ENCODE results near the gene FIZ1. TPM values are rescaled to one million over a fixed set of nuclear protein-coding genes. Genes with fewer than 3 reads are reported as not detected.

FIZ1 gene
- total RNA-seq, 1 donor from 2014 or later: 20.4 TPM

DNA sequence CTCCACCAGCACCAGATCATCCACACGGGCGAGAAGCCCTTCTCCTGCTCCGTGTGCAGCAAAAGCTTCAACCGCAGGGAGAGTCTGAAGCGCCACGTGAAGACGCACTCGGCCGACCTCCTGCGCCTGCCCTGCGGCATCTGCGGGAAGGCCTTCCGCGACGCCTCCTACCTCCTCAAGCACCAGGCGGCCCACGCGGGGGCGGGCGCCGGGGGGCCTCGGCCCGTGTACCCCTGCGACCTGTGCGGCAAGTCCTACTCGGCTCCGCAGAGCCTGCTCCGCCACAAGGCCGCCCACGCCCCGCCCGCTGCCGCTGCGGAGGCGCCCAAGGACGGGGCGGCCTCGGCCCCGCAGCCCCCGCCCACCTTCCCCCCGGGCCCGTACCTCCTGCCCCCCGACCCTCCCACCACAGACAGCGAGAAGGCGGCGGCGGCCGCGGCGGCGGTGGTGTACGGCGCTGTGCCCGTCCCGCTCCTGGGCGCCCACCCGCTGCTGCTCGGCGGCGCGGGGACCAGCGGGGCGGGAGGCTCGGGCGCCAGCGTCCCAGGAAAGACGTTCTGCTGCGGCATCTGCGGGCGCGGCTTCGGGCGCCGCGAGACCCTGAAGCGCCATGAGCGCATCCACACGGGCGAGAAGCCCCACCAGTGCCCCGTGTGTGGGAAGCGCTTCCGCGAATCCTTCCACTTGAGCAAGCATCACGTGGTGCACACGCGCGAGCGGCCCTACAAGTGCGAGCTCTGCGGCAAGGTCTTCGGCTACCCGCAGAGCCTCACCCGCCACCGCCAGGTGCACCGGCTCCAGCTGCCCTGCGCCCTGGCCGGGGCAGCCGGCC is 15.6 kb upstream of the FIZ1 start:
- H3K4me1 Mint-ChIP-seq: peaks cover 17% of the 10 kb centered on the region
- no peak for DNase-seq
- H3K4me3 Mint-ChIP-seq: no peak overlapping the region
- intact Hi-C loops (cut with micrococcal nuclease): no loop called here
- H3K27me3 Mint-ChIP-seq: no peaks in the 10 kb centered on the region
- peaks cover 35% of the 10 kb centered on the region for H3K36me3 Mint-ChIP-seq (ENCODE audit: low read depth)
- no peak overlapping the region for H3K27ac Mint-ChIP-seq
- no peaks in the 10 kb centered on the region for H3K9me3 Mint-ChIP-seq

- Mint-ChIP-seq H3K4me3 (no peak overlapping the region), H3K27ac (no peak overlapping the region), H3K4me1 (peaks cover 17% of the 10 kb centered on the region), H3K9me3 (no peaks in the 10 kb centered on the region), H3K36me3 (ENCODE audit: low read depth) (peaks cover 43% of the 10 kb centered on the region), H3K27me3 (no peaks in the 10 kb centered on the region)
- no peak for DNase-seq
- intact Hi-C loops (cut with micrococcal nuclease): no loop called here
Observed at GRCh38 chr19:55613930-55614710, 14.8 kb upstream of the FIZ1 start.

- Mint-ChIP-seq H3K27ac (no peak overlapping the region), H3K27me3 (no peaks in the 10 kb centered on the region), H3K4me1 (peaks cover 20% of the 10 kb centered on the region), H3K4me3 (no peak overlapping the region), H3K9me3 (no peaks in the 10 kb centered on the region), H3K36me3 (ENCODE audit: low read depth) (peaks cover 44% of the 10 kb centered on the region)
- intact Hi-C loops (cut with micrococcal nuclease): no loop called here
- no peak for DNase-seq
Observed at GRCh38 chr19:55613396-55613795, 14.1 kb upstream of the FIZ1 start.

DNA sequence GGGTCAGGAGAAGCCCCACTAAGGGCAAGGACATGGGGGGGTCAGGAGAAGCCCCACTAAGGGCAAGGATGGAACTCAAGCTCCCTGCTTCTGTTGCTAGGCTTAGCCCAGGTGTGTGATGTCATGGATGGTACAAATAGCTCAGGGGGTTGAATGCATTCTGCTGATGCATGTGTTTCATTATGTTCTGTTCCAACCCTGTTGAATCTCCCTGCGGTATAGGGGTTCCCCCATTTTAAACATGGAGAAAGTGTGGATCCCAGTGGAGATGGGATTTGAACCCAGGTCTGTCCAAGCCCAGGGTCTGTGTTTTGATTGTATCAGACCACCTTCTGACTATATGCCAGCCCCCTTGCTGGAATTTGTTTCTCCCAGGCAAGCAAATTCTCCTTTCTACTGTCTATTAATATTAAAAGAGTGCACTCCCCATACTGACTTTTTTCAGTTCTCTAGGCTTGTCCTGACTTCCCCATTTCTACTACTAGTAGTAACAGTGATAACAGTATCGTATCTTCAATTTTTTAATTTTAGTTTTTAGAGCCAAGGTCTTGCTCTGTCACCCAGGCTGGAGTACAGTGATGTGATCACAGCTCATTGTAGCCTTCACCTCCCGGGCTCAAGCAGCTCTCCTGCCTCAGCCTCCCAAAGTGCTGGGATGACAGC is 12.8 kb upstream of the FIZ1 start:
- Mint-ChIP-seq H3K9me3 (no peaks in the 10 kb centered on the region), H3K4me3 (no peak overlapping the region), H3K36me3 (ENCODE audit: low read depth) (peaks cover 42% of the 10 kb centered on the region), H3K27me3 (no peaks in the 10 kb centered on the region), H3K4me1 (peaks cover 28% of the 10 kb centered on the region), H3K27ac (no peak overlapping the region)
- no peak for DNase-seq
- intact Hi-C loops (cut with micrococcal nuclease): no loop called here

- no peak for DNase-seq
Observed at GRCh38 chr19:55611300-55611982, 12.1 kb upstream of the FIZ1 start.

GRCh38 chr19:55609326-55609725 is 10.0 kb upstream of the FIZ1 start:
- Mint-ChIP-seq H3K27me3 (peaks cover 3% of the 10 kb centered on the region), H3K27ac (no peak overlapping the region), H3K9me3 (no peaks in the 10 kb centered on the region), H3K4me1 (peaks cover 47% of the 10 kb centered on the region), H3K4me3 (no peak overlapping the region), H3K36me3 (ENCODE audit: low read depth) (peaks cover 46% of the 10 kb centered on the region)
- intact Hi-C loops (cut with micrococcal nuclease): no loop called here
- no peak for DNase-seq

More at GRCh38 chr19:55611300-55611982, 12.1 kb upstream of the FIZ1 start:
- H3K4me3 Mint-ChIP-seq: no peak overlapping the region
- no peaks in the 10 kb centered on the region for H3K9me3 Mint-ChIP-seq
- H3K36me3 Mint-ChIP-seq (ENCODE audit: low read depth): peaks cover 44% of the 10 kb centered on the region
- H3K27ac Mint-ChIP-seq: no peak overlapping the region
- peaks cover 34% of the 10 kb centered on the region for H3K4me1 Mint-ChIP-seq
- no peaks in the 10 kb centered on the region for H3K27me3 Mint-ChIP-seq
- intact Hi-C loops (cut with micrococcal nuclease): no loop called here

DNA sequence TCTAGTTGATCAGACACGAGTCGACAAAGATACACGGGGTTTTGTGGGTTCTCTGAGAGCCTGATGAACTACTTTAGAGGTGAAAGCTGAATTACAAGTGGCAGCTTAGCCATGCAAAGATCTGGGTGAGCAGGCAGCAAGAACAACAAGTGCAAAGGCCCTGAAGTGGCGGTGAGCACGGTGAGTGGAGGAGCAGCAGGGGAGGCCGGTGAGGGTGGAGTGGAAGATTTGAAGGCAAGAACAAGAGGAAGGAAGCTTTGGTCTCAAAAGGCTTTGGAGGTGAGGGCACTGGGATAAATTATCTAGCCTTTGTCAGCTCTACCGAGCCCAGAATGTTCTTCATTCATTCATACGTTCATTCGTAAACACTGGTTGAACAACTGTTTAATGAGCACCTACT is 7.5 kb upstream of the FIZ1 start:
- Mint-ChIP-seq H3K27ac (peak overlapping the region; percentile 91), H3K4me1 (peaks cover 44% of the 10 kb centered on the region), H3K27me3 (peaks cover 3% of the 10 kb centered on the region), H3K36me3 (ENCODE audit: low read depth) (peaks cover 45% of the 10 kb centered on the region), H3K4me3 (peak overlapping the region; percentile 93), H3K9me3 (no peaks in the 10 kb centered on the region)
- DNase-seq: no peak
- intact Hi-C loops (cut with micrococcal nuclease): loop anchor here (1.0 kb wide), 2 partner anchors 20 to 90 kb away; no protein-coding TSS in a partner anchor

DNA sequence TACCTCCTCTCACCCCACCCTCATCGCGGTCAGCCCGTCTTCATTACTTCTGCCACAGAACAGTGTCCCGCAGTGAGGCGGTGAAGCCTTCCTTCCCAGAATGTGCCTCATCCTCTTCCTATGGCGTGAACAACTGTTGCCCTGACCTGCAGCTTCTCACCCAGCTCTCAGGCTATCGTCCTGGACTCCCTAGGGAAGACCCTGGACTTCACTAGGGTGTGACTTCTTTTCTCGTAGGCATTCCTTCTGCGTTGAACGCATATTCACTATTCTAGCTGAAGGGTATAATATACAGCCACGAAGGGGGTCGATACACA is 7.1 kb upstream of the FIZ1 start:
- intact Hi-C loops (cut with micrococcal nuclease): loop anchor here (1.0 kb wide), 2 partner anchors 19 to 89 kb away; no protein-coding TSS in a partner anchor
- Mint-ChIP-seq H3K4me3 (peak overlapping the region; percentile 93), H3K27ac (peak overlapping the region; percentile 91), H3K36me3 (ENCODE audit: low read depth) (peaks cover 44% of the 10 kb centered on the region), H3K4me1 (peaks cover 44% of the 10 kb centered on the region), H3K27me3 (peaks cover 3% of the 10 kb centered on the region), H3K9me3 (no peaks in the 10 kb centered on the region)
- DNase-seq: no peak

DNA sequence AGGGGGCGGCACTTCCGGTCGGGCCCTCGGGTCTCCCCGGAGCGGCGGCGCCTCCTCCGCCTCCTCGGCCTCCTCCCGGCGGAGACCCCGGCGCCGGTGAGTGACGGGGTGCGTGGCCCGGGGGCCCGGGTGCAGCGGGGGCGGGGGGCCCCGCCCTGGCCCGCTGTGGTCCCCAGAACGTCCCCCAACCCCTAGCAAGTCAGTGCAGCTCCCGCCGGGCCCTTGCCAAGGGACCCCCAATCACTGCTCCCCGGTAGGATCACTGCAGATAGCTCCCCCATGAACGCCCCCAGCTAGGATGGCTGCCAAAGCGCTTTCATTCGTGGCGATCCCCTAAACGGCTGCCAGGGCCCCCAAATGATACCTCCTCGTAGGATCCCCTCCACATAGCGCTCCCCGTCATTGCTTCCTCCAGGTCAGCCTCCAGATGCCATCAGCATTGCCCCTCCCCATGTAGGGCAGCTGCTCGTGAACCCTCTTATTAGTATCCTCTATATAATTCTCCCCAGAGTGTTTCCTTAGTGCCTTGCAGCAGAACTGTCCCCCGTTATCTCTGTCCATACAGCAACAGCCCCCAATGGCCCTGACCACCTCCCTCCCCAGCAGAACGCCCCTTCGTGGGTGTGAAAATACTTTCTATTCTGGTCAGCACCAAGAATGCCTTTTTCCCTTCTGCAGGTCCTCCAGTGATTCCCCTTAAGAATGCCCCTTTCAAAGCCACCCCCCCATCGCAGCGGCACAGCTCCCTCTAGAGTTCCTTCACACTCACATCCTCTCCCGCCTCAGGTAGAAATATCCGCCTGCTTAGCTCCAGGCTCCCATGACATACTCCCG is 6.5 kb upstream of the FIZ1 start, which contains the start of gene ZNF865:
Gene ZNF865 (plus strand): TSS at position 11 of the 834 bp plus-strand sequence. CDS start 7,972 bp downstream, outside the sequence.
- H3K4me1 Mint-ChIP-seq: peaks cover 48% of the 10 kb centered on the region
- peaks cover 40% of the 10 kb centered on the region for H3K36me3 Mint-ChIP-seq (ENCODE audit: low read depth)
- H3K27me3 Mint-ChIP-seq: peaks cover 3% of the 10 kb centered on the region
- peak within 1 kb of the TSS; percentile 93 for H3K27ac Mint-ChIP-seq
- no peaks in the 10 kb centered on the region for H3K9me3 Mint-ChIP-seq
- H3K4me3 Mint-ChIP-seq: peak within 1 kb of the TSS; percentile 93
- DNase-seq: peak; percentile 90
- intact Hi-C loops (cut with micrococcal nuclease): loop anchor here (1.0 kb wide), 5 partner anchors 18 to 130 kb away; partner anchors contain the start of genes ZNF628 and ZNF784

DNA sequence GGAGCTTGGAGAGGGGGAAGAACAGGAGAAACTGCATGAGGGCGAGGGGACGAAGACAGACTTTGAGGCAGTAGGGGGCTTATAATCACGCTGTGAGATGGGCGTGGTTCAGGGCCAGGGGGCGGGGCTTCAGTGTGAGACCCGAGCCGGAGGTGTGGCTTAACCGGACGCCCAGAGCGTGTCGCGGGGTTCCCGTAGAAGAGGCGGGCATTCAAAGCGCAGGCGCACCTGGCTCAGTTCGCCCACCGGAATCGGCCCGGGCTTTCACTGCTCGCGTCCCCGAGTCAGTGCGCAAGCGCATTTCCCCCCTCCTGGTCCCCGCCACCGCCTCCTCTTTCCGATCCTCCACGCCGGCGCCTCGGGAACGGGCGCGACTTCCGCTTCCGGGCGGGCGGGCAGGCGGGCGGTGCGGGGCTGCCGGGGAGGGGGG is 5.9 kb upstream of the FIZ1 start:
- peaks cover 35% of the 10 kb centered on the region for H3K36me3 Mint-ChIP-seq (ENCODE audit: low read depth)
- DNase-seq: peak; percentile 100
- peak overlapping the region; percentile 93 for H3K27ac Mint-ChIP-seq
- H3K9me3 Mint-ChIP-seq: no peaks in the 10 kb centered on the region
- H3K27me3 Mint-ChIP-seq: peaks cover 3% of the 10 kb centered on the region
- peaks cover 46% of the 10 kb centered on the region for H3K4me1 Mint-ChIP-seq
- peak overlapping the region; percentile 85 for H3K4me3 Mint-ChIP-seq
- intact Hi-C loops (cut with micrococcal nuclease): loop anchor here (1.0 kb wide), 3 partner anchors 19 to 129 kb away; partner anchors contain the start of genes ZNF628 and ZNF784

DNA sequence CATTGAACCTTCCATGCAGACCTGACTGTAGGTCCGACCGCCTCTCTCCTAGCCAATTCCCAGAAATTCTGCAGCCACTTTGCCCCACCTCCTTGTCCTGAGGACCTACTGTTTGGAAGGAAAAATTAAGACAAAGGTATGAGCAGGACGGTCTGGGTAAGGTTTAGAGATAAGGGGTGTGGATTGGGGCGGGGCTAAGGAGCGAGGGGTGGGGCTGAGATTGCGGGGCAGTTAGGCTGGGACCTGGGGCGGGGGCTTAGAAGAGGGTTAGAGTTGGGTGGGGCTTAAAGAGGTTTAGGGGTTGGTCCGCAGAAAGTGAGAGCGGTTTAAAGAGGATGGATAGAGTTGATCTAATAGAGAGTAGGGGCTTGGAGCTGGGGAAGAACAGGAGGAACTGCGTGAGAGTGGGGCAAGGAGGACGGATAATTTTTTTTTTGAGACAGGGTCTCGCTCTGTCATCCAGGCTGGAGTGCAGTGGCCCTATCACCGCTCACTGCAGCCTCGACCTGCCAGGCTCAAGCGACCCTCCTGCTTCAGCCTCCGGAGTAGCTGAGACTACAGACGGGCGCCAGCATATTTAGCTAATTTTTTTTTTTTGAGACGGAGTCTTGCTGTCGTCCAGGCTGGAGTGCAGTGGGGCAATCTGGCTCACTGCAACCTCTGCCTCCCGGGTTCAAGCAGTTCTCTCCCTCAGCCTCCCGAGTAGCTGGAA is 4.4 kb upstream of the FIZ1 start:
- H3K4me3 Mint-ChIP-seq: peak overlapping the region; percentile 61
- DNase-seq: peak; percentile 62
- H3K4me1 Mint-ChIP-seq: peaks cover 48% of the 10 kb centered on the region
- peaks cover 3% of the 10 kb centered on the region for H3K27me3 Mint-ChIP-seq
- peak overlapping the region; percentile 58 for H3K27ac Mint-ChIP-seq
- intact Hi-C loops (cut with micrococcal nuclease): no loop called here
- peaks cover 2% of the 10 kb centered on the region for H3K9me3 Mint-ChIP-seq
- H3K36me3 Mint-ChIP-seq (ENCODE audit: low read depth): peaks cover 27% of the 10 kb centered on the region

GRCh38 chr19:55603115-55603514 is 3.8 kb upstream of the FIZ1 start:
- H3K27ac Mint-ChIP-seq: no peak overlapping the region
- peaks cover 29% of the 10 kb centered on the region for H3K36me3 Mint-ChIP-seq (ENCODE audit: low read depth)
- H3K4me3 Mint-ChIP-seq: peak overlapping the region; percentile 61
- peaks cover 3% of the 10 kb centered on the region for H3K27me3 Mint-ChIP-seq
- intact Hi-C loops (cut with micrococcal nuclease): no loop called here
- DNase-seq: no peak
- peaks cover 3% of the 10 kb centered on the region for H3K9me3 Mint-ChIP-seq
- peaks cover 48% of the 10 kb centered on the region for H3K4me1 Mint-ChIP-seq
